Retina (tissue), 1 donor: Measurements from ENCODE around the gene AFAP1.

Source experiments
- DNase-seq: peaks from one replicate; pipeline ENCODE4 v3.0.0-alpha.2; 2016

Gene AFAP1

DNA sequence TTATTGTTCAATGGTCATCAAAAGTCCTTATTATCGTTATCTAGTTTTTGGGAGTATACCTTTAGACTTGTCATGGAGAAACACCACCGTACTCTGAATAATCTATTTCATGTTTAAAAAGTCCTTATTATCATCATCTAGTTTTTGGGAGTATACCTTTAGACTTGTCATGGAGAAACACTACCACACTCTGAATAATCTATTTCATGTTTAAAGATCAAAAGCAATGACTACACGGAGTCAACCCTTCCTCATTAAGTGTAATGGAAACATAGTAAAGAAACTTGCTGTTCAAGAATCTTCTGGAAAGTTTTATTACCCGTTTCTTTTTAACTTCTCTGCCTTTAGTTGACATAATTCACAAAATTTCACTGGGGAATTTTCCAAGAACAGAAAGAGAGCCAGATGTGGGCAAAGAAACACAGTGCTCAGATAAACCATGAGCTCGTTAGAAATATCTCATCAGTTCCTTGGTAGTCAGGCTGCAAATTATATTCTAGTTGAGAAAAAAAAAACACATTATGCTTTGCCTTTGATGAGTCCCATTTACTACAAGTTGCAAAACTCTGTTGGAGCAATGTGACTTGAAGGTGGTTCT, 158.8 kb downstream of the AFAP1 start:
- no peak for DNase-seq

GRCh38 chr4:7779432-7779768, 160.3 kb downstream of the AFAP1 start:
- DNase-seq, result no peak

DNA sequence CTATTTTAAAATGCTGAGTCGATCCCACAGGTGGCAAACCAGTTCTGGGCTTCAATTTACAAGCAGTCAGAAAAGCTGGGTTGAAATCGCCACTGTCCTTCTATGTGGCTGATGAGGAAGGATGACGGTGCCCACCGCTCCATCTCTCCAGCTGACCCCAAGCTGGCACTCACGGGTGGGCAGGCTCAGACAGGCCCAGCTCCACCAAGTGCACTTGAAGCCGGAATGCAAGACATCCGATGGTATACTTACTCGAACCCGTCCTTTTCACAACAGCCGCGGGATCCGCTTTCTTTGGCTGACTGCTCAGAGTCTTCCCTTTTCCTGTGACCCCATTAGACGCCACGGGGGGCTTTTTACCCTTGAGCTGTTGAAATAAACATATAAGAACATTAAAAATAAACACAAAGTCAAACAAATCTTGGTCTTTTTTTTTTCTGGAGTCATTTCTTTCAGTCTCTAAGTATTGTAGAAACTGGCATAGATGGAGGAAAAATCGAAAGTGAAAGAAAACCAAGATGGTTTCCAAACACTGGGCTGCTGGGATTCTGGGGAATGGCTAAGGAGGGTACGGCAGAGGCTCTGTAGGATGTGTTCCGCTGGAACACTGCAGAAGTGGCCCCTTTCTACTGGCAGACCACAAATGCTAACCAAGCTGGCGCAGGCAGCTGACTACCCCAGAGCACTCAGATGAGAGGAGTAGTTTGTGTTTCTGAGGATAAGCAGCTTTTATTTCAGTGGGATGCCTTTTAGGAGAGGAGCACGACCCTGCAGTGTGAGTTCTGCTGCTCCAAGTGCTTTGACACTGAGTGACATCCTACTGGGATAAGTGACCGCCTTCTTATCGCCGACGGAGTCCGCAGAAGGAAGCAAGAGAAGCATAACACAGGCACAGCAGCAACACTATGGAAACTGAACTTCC, 160.9 kb downstream of the AFAP1 start:
- DNase-seq, result no peak

- DNase-seq, result no peak
Measured at GRCh38 chr4:7777871-7778509, 161.7 kb downstream of the AFAP1 start.

GRCh38 chr4:7777017-7777710, 162.5 kb downstream of the AFAP1 start:
- no peak for DNase-seq

- no peak for DNase-seq
Measured at GRCh38 chr4:7775396-7775795, 164.3 kb downstream of the AFAP1 start.

DNA sequence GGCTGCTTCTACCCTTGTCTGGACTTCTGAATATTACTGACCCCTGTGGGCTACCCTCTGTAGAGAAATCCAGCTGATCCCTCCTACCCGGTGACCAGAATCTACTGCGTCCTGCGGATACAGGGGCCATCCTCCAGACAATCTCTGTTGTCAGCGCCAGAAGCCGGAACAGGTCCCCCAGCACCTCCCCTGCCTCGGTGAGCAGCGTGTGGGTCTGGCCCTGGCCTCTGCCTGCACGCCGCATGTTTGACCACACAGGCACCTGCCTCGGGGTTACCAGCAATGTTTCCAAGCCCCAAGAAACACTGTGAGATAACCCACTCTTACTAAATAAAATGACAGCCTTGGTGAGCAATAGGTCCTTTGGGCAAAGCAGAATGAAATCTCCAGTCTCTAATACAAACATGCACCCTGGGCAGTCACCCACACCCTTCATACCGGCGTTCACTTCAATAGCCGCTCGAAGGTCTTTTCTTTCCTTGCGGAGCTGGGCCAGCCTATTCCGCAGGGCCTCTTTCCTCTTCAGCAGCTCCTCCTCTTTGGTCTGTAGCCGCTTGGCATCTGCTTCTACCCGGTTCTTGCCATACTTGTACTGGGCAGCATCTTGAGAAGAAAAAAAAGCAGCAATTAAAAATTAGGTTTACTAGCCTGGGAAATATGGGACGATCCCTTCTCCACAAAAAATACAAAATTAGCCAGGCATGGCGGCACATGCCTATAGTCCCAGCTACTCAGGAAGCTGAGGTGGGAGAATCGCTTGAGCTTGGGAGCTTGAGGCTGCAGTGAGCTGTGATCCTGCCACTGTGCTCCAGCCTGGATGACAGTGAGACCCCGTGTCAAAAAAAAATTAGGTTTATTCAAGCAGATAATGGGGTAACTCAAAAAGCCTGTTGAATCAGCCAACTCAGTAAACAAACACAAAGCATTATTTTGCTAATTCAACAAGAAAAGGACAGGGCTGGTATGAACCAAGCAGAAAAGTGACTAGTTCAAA, 165.1 kb downstream of the AFAP1 start:
- DNase-seq, result no peak

- no peak for DNase-seq
Measured at GRCh38 chr4:7773401-7774180, 166.1 kb downstream of the AFAP1 start.

GRCh38 chr4:7772711-7773385, 166.8 kb downstream of the AFAP1 start:
- DNase-seq, result no peak

DNA sequence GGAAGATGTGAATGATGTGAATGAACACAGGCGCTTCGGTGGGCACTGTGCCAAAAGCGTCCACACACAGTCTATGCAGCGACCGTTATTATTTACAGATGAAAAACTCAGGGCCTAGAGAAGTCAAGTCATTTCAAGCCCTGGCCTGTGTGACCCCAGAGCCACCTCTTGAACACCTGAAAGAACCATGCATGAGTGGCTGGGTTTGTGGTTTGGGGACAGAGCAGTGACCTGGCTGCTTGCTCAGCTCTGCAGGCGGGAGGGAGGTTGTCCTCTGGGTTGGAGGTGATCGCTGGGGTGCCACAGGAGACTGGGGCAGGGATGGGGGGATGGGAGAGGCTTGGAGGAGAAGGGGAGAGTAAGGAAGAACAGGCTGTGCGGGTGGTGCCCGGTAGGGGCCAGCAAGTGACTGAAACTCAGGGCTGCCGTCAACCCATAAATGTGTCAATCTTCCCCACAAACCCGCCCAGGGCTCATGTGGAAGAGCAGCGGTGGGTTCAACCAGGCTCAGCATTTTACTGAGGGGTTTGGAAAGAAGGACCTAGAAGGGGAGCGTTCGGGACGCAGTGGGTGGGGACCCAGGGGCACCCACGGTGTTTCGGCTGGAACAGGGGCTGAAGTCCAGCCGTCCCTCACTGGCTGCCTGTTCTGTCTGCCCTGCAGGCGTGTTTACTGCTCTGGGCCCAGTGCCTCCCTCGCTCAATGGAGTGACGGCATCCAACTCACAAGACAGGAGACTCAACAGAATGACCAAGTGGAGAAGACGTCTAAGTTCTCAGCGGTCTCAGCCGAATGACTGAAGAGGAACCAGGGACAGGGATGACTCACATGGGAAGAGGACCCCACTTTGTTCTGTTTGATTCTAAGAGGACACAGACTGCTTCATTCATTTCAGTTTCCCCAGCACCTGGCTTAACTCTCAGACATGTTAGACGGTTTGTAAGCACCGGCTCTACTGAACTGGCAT, 167.8 kb downstream of the AFAP1 start:
- DNase-seq, result no peak

- DNase-seq, result no peak
Measured at GRCh38 chr4:7771056-7771455, 168.6 kb downstream of the AFAP1 start.

- DNase-seq, result no peak
Measured at GRCh38 chr4:7770224-7771050, 169.2 kb downstream of the AFAP1 start.

DNA sequence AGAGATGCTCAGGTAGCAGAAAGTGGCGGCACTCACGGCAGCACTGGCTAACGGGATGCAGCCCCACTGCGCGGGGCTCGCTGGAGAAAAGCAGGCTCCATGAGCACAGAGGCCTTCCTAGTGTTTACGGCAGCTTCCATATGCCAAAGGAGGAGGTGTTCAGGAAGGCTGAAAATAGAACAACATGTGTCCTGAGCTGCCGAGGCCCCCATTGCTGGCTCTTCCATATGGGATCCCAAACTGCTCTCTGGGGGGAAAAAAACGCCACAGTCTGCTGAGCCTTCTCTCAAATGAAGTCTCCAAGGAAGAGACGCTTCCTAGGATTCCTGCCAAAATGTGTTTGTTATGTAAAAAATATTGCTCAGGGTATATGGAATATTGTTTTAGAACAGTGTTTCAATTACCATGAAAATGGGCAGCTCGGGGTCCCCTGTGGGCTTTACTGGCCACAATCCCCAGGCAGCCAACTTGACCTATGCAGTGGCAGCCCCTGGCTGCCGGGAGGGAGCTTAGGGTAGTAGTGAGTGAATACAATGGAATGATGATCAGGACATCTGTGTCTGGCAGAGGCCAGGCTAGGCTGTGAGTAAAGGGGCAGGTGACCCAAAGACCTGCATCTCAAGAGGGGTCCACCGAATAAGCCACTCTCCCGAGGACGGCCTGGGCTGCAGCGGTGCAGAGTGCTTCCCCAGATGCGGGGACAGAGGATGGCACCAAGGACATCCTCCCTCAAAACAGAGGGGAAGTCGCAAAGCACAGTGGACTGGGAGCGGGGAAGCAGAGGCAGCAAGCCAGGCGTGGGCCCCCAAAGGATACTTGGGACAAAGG, 170.1 kb downstream of the AFAP1 start:
- no peak for DNase-seq

GRCh38 chr4:7768736-7769135, 170.9 kb downstream of the AFAP1 start:
- DNase-seq, result no peak

GRCh38 chr4:7767966-7768365, 171.7 kb downstream of the AFAP1 start:
- no peak for DNase-seq

DNA sequence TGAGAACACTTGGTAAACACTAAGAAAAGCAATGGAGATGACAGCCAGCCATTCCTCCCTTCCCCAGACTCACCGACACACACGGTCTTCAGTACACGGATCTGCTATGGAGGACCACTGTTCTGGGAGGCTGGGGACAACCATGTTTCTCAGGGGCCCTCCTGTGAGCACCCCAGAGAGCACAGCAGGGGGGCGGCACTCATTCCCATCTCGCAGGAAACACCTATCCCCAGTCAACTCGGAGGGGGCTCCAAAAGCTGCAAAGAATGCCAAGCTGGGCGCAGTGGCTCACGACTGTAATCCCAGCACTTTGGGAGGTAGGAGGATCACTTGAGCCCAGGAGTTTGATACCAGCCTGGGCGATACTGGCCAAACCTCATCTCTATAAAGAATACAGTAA, 172.1 kb downstream of the AFAP1 start:
- no peak for DNase-seq

GRCh38 chr4:7766661-7767345, 172.9 kb downstream of the AFAP1 start:
- no peak for DNase-seq
